ENCODE results near the gene MOSPD2. TPM values are rescaled to one million over a fixed set of nuclear protein-coding genes. Genes with fewer than 3 reads are reported as not detected.

MOSPD2 gene
- total RNA-seq, 1 experiment from 2014 or later, result 8.7 TPM

DNA sequence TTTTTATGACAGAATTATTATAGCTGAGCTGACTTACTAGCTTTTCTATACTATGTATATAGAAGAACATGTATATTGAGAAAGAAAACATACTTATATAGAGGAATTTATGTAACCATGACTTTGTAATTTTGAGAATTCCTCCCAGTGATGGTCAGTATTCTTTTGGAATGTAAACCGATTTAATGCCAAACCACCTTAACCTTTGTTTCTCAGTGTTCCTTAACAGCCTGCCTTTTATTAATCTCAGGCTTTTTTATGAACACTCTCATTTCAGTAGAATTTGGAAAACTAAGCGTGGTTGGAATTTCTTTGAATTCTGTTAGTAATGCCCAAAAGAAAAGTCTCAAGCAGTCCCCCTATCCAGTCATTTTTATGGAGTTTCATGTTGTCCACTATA lies 47.0 kb downstream of the MOSPD2 start:
- no peaks in the 10 kb centered on the region for H3K4me1 ChIP-seq (ENCODE audit: control insufficient read depth, insufficient read depth, low read length)
- intact Hi-C loops (cut with micrococcal nuclease; ENCODE audit: unreplicated experiment) (no loop called here), in situ Hi-C loops (cut with HindIII; ENCODE audit: low pct_unique_long_range_greater_than_20kb, low sequenced_read_pairs) (no loop called here)
- ChIA-PET CTCF (no interaction called here), POLR2A (no interaction called here)
- ATAC-seq, result no peak
- H3K9me3 ChIP-seq (ENCODE audit: control insufficient read depth, insufficient read depth, low read depth, low read length), result no peaks in the 10 kb centered on the region
- BruUV-seq (replicated peaks), result no TSS peak
- no peak overlapping the region for H3K4me3 ChIP-seq (ENCODE audit: low read depth in 2 of 2, low read length in 2 of 2)
- no peak for DNase-seq (ENCODE audit: low read depth, low spot score)
- H3K27ac ChIP-seq (ENCODE audit: low read length), result no peak overlapping the region
- H3K27me3 ChIP-seq (ENCODE audit: control insufficient read depth, insufficient read depth, low read length), result no peaks in the 10 kb centered on the region
- H3K36me3 ChIP-seq (ENCODE audit: control insufficient read depth, insufficient read depth, low read length), result no peaks in the 10 kb centered on the region
- TF ChIP-seq POLR2AphosphoS5 (IDR thresholded peaks at IDR 0.05; ENCODE audit: low read depth, low read length) (no peak), TCF7L2 (IDR thresholded peaks at IDR 0.05; ENCODE audit: low read depth, low read length) (no peak), SIN3A (IDR thresholded peaks at IDR 0.05; ENCODE audit: borderline replicate concordance, insufficient read depth, low read depth, low read length) (no peak)
- TF ChIP-seq, protein P1, sequence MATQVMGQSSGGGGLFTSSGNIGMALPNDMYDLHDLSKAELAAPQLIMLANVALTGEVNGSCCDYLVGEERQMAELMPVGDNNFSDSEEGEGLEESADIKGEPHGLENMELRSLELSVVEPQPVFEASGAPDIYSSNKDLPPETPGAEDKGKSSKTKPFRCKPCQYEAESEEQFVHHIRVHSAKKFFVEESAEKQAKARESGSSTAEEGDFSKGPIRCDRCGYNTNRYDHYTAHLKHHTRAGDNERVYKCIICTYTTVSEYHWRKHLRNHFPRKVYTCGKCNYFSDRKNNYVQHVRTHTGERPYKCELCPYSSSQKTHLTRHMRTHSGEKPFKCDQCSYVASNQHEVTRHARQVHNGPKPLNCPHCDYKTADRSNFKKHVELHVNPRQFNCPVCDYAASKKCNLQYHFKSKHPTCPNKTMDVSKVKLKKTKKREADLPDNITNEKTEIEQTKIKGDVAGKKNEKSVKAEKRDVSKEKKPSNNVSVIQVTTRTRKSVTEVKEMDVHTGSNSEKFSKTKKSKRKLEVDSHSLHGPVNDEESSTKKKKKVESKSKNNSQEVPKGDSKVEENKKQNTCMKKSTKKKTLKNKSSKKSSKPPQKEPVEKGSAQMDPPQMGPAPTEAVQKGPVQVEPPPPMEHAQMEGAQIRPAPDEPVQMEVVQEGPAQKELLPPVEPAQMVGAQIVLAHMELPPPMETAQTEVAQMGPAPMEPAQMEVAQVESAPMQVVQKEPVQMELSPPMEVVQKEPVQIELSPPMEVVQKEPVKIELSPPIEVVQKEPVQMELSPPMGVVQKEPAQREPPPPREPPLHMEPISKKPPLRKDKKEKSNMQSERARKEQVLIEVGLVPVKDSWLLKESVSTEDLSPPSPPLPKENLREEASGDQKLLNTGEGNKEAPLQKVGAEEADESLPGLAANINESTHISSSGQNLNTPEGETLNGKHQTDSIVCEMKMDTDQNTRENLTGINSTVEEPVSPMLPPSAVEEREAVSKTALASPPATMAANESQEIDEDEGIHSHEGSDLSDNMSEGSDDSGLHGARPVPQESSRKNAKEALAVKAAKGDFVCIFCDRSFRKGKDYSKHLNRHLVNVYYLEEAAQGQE (IDR thresholded peaks at IDR 0.05; ENCODE audit: insufficient read depth in 1 of 2, low read depth in 2 of 2, low read length in 1 of 2), result no peak
- TF ChIP-seq, protein P2, sequence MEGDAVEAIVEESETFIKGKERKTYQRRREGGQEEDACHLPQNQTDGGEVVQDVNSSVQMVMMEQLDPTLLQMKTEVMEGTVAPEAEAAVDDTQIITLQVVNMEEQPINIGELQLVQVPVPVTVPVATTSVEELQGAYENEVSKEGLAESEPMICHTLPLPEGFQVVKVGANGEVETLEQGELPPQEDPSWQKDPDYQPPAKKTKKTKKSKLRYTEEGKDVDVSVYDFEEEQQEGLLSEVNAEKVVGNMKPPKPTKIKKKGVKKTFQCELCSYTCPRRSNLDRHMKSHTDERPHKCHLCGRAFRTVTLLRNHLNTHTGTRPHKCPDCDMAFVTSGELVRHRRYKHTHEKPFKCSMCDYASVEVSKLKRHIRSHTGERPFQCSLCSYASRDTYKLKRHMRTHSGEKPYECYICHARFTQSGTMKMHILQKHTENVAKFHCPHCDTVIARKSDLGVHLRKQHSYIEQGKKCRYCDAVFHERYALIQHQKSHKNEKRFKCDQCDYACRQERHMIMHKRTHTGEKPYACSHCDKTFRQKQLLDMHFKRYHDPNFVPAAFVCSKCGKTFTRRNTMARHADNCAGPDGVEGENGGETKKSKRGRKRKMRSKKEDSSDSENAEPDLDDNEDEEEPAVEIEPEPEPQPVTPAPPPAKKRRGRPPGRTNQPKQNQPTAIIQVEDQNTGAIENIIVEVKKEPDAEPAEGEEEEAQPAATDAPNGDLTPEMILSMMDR (IDR thresholded peaks at IDR 0.05), result no peak

DNA sequence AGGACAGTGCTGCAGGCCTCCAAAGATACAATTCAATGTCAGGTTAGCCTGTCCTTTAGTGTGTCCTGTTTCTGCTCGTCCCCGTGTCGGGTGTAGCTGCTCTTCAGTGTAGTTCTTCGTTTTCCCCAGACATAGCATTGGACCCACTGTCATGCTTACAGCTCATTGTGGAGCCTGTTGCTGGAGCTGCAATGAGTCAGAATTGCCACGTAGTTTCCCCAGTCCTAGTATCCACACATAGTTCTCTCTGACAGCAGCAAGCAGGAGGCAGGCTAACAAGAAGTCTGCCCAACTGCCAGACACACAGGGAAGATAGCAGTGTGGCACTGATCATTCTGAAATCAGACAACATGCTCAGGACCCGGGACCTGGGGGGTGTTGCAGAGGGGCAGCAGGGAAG lies 49.2 kb downstream of the MOSPD2 start:
- ATAC-seq (no peak), DNase-seq (ENCODE audit: low read depth, low spot score) (no peak)
- POLR2A ChIA-PET, result no interaction called here

More for the DNA sequence above, 49.2 kb downstream of the MOSPD2 start:
- TF ChIP-seq, protein P2 (IDR thresholded peaks at IDR 0.05), result no peak
- no peak for TF ChIP-seq TCF7L2 (IDR thresholded peaks at IDR 0.05; ENCODE audit: low read depth, low read length)
- TF ChIP-seq, protein P1 (IDR thresholded peaks at IDR 0.05; ENCODE audit: insufficient read depth in 1 of 2, low read depth in 2 of 2, low read length in 1 of 2), result no peak
- no peak for TF ChIP-seq SIN3A (IDR thresholded peaks at IDR 0.05; ENCODE audit: borderline replicate concordance, insufficient read depth, low read depth, low read length)
- TF ChIP-seq POLR2AphosphoS5 (IDR thresholded peaks at IDR 0.05; ENCODE audit: low read depth, low read length), result no peak
- Histone ChIP-seq H3K27ac (ENCODE audit: low read length) (no peak overlapping the region), H3K36me3 (ENCODE audit: control insufficient read depth, insufficient read depth, low read length) (no peaks in the 10 kb centered on the region), H3K9me3 (ENCODE audit: control insufficient read depth, insufficient read depth, low read depth, low read length) (no peaks in the 10 kb centered on the region), H3K4me3 (ENCODE audit: low read depth in 2 of 2, low read length in 2 of 2) (no peak overlapping the region), H3K4me1 (ENCODE audit: control insufficient read depth, insufficient read depth, low read length) (no peaks in the 10 kb centered on the region), H3K27me3 (ENCODE audit: control insufficient read depth, insufficient read depth, low read length) (no peaks in the 10 kb centered on the region)
- CTCF ChIA-PET, result no interaction called here
- no TSS peak for BruUV-seq (replicated peaks)
- in situ Hi-C loops (cut with HindIII; ENCODE audit: low pct_unique_long_range_greater_than_20kb, low sequenced_read_pairs), result no loop called here
- intact Hi-C loops (cut with micrococcal nuclease; ENCODE audit: unreplicated experiment), result no loop called here
